A673 (cell line): ENCODE measurements around the gene GALNT14.

Experiments used
- EZH2 ChIP-seq: fragments of 200-600 bp; sonication (generic); IDR thresholded peaks from 2 replicates; pipeline ENCODE4 v1.6.1; 2017; ENCODE audit warnings: borderline replicate concordance, low read depth, mild to moderate bottlenecking, mixed read lengths, antibody characterized with exemption, low read length; ENCODE audit not compliant: poor library complexity, severe bottlenecking
- TF ChIP-seq, protein P1 (sequence below): fragments of 300-800, 200-600 bp; sonication (generic); conservative IDR thresholded peaks from 2 replicates; pipeline ENCODE4 v1.5.1; 2017; ENCODE audit warnings: low read depth, mild to moderate bottlenecking, antibody characterized with exemption, low read length, moderate library complexity, mixed read lengths

DNA sequence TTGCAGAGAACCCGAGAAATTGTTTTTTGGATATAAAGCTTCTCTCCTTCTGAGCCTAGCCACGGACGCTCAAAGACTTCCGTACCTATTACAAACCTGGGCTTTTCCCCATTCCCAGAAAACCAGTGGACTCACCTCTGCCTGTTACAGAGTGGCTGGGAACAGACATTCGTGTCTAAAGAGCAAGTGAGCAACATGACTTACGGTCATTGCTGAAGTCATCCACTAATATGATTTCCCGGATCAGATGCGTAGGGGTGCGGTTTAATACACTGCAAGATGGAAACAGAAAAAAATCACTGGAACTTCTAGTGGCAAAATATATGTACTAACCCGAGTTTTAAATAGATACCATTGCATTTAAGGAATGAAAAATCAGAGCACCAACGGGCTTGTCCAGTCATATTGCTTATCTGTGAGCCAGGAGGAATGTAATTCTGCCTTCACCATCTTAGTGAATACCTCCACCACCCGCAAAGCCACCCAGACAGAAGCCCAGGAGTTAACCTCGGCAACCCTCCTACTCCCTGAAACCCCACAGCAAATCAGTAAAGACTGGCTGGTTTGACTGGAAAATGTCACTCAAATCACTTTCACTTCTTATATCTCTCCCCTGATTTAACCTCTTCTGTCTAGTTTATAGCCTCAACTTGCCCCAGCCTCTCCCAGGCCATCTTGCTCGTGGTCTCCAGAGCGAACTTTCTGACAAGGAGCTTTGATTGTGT lies 179.9 kb downstream of the GALNT14 start:
- no peak for TF ChIP-seq EZH2
- TF ChIP-seq, protein P1, sequence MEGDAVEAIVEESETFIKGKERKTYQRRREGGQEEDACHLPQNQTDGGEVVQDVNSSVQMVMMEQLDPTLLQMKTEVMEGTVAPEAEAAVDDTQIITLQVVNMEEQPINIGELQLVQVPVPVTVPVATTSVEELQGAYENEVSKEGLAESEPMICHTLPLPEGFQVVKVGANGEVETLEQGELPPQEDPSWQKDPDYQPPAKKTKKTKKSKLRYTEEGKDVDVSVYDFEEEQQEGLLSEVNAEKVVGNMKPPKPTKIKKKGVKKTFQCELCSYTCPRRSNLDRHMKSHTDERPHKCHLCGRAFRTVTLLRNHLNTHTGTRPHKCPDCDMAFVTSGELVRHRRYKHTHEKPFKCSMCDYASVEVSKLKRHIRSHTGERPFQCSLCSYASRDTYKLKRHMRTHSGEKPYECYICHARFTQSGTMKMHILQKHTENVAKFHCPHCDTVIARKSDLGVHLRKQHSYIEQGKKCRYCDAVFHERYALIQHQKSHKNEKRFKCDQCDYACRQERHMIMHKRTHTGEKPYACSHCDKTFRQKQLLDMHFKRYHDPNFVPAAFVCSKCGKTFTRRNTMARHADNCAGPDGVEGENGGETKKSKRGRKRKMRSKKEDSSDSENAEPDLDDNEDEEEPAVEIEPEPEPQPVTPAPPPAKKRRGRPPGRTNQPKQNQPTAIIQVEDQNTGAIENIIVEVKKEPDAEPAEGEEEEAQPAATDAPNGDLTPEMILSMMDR: no peak
